OCI-LY7 (cell line): Measurements from ENCODE around the gene DENND2A. TPM values are rescaled to one million over a fixed set of nuclear protein-coding genes. Genes with fewer than 3 reads are reported as not detected.

Experiments used
- BruUV-seq: library from RNA; stranded (reverse); fragments of 400-500 nt; replicated peaks from 2 replicates; lab custom pipeline; 2021; lab: Mats Ljungman, UMichigan
- CTCF ChIA-PET: fragments of 300-600 bp; sonication (Branson Sonifier 250); formaldehyde crosslinking; loops from one replicate; lab custom pipeline; 2022; ENCODE audit warnings: antibody characterized with exemption; ENCODE audit not compliant: unreplicated experiment; lab: Charles Lee
- POLR2A ChIA-PET: fragments of 300-600 bp; sonication (Branson Sonifier 250); formaldehyde crosslinking; loops from one replicate; lab custom pipeline; 2022; ENCODE audit warnings: antibody characterized with exemption; lab: Charles Lee
- DNase-seq: peaks from one replicate; pipeline ENCODE4 v3.0.0-alpha.2; 2015; ENCODE audit warnings: low spot score
- H2AFZ ChIP-seq: fragments of 200-600 bp; sonication (generic), shearing (Covaris generic); 2 replicates; pipeline ENCODE4 v1.6.1; 2014; ENCODE audit warnings: mild to moderate bottlenecking, antibody characterized with exemption, low read length, moderate library complexity
- H3K27ac ChIP-seq: fragments of 200-600 bp; sonication (generic); 2 replicates; pipeline ENCODE4 v1.5.1; 2014; ENCODE audit warnings: mixed run types, low read depth, mild to moderate bottlenecking, moderate library complexity, low read length, inconsistent platforms; ENCODE audit not compliant: poor library complexity, severe bottlenecking
- H3K36me3 ChIP-seq: fragments of 200-600 bp; sonication (generic); 2 replicates; pipeline ENCODE4 v1.6.1; 2014; ENCODE audit warnings: mild to moderate bottlenecking, antibody characterized with exemption, low read length, moderate library complexity, mixed read lengths; ENCODE audit not compliant: insufficient read depth
- H3K4me1 ChIP-seq: fragments of 200-600 bp; sonication (generic); 2 replicates; pipeline ENCODE4 v1.5.1; 2014; ENCODE audit warnings: mild to moderate bottlenecking, low read length; ENCODE audit not compliant: insufficient read depth, poor library complexity, severe bottlenecking
- H3K4me2 ChIP-seq: fragments of 200-600 bp; sonication (generic); 2 replicates; pipeline ENCODE4 v1.6.1; 2014; ENCODE audit warnings: mild to moderate bottlenecking, low read length
- H3K4me3 ChIP-seq: fragments of 200-600 bp; sonication (generic); 2 replicates; pipeline ENCODE4 v1.5.1; 2014; ENCODE audit warnings: mild to moderate bottlenecking, low read depth, low read length; ENCODE audit not compliant: poor library complexity, severe bottlenecking
- H3K79me2 ChIP-seq: fragments of 200-600 bp; sonication (generic); 2 replicates; pipeline ENCODE4 v1.6.1; 2016; ENCODE audit warnings: low read depth, mild to moderate bottlenecking, low read length, moderate library complexity, mixed read lengths; ENCODE audit not compliant: insufficient read depth
- H3K9me2 ChIP-seq: fragments of 200-600 bp; sonication (generic); 2 replicates; pipeline ENCODE4 v1.6.1; 2016; ENCODE audit warnings: mild to moderate bottlenecking, low read length, mixed read lengths; ENCODE audit not compliant: insufficient read depth
- H3K9me3 ChIP-seq: fragments of 200-600 bp; sonication (generic); 2 replicates; pipeline ENCODE4 v1.6.1; 2014; ENCODE audit warnings: mild to moderate bottlenecking, mixed run types, low read length, mixed read lengths
- H4K20me1 ChIP-seq: fragments of 200-600 bp; sonication (generic); 2 replicates; pipeline ENCODE4 v1.6.1; 2014; ENCODE audit warnings: mild to moderate bottlenecking, antibody characterized with exemption, low read length, moderate library complexity, mixed read lengths; ENCODE audit not compliant: insufficient read depth
- CTCF ChIP-seq: fragments of 200-600 bp; sonication (generic); conservative IDR thresholded peaks from 2 replicates; pipeline ENCODE4 v1.5.1; 2014; ENCODE audit warnings: mild to moderate bottlenecking, antibody characterized with exemption, low read length, moderate library complexity, mixed read lengths
- EZH2phosphoT487 ChIP-seq: fragments of 200-600 bp; sonication (generic); IDR thresholded peaks from 2 replicates; pipeline ENCODE4 v1.6.1; 2018; ENCODE audit warnings: low read depth, borderline replicate concordance, mild to moderate bottlenecking, mixed run types, antibody characterized with exemption, low read length, moderate library complexity, mixed read lengths
- intact Hi-C: fragments of 100-400 bp; cut with micrococcal nuclease; formaldehyde crosslinking; loops from one replicate; pipeline ENCODE4 v1.10.0; 2022; ENCODE audit not compliant: unreplicated experiment
- total RNA-seq, 2 experiments: library from RNA; depleted of rRNA in 1 of 2; stranded (reverse); fragments of >200 nt in 1 of 2; shearing (Covaris generic) in 1 of 2; gene quantifications; 2 replicates each; pipeline ENCODE4 v1.2.3, GENCODE V29; 2014 to 2022

The DENND2A gene
- total RNA-seq, 2 experiments from 2014 or later = 0.13 to 0.35 TPM

GRCh38 chr7:140595468-140596092 is 45.0 kb downstream of the DENND2A start:
- Histone ChIP-seq H3K4me3 (no peak overlapping the region), H3K9me3 (no peaks in the 10 kb centered on the region), H2AFZ (no peak overlapping the region), H3K79me2 (no peaks in the 10 kb centered on the region), H3K4me2 (no peak overlapping the region), H3K27ac (no peak overlapping the region), H3K9me2 (no peaks in the 10 kb centered on the region), H3K36me3 (no peaks in the 10 kb centered on the region), H3K4me1 (peaks cover 4% of the 10 kb centered on the region), H4K20me1 (no peaks in the 10 kb centered on the region)
- ChIA-PET POLR2A (no interaction called here), CTCF (interaction anchor here (0.6 kb wide), 2 partner anchors 117 to 1468 kb away, joined by 3 to 5 read pairs; no protein-coding TSS in a partner anchor)
- intact Hi-C loops = no loop called here
- BruUV-seq = no TSS peak
- TF ChIP-seq EZH2phosphoT487 (no peak), CTCF (no peak)
- DNase-seq = no peak

GRCh38 chr7:140594131-140594691 is 46.4 kb downstream of the DENND2A start:
- POLR2A ChIA-PET = no interaction called here
- H3K9me2 ChIP-seq = no peaks in the 10 kb centered on the region
- CTCF ChIA-PET = no interaction called here

More at GRCh38 chr7:140594131-140594691, 46.4 kb downstream of the DENND2A start:
- H3K79me2 ChIP-seq = no peaks in the 10 kb centered on the region
- H2AFZ ChIP-seq = no peak overlapping the region
- H3K9me3 ChIP-seq = no peaks in the 10 kb centered on the region
- TF ChIP-seq CTCF (no peak), EZH2phosphoT487 (no peak)
- no peak for DNase-seq
- BruUV-seq = no TSS peak
- H3K27ac ChIP-seq = no peak overlapping the region
- intact Hi-C loops = no loop called here
- H4K20me1 ChIP-seq = no peaks in the 10 kb centered on the region
- H3K4me2 ChIP-seq = no peak overlapping the region
- no peaks in the 10 kb centered on the region for H3K36me3 ChIP-seq
- peaks cover 4% of the 10 kb centered on the region for H3K4me1 ChIP-seq
- H3K4me3 ChIP-seq = no peak overlapping the region
